ENCODE measurements around the gene CEP95.

DNA sequence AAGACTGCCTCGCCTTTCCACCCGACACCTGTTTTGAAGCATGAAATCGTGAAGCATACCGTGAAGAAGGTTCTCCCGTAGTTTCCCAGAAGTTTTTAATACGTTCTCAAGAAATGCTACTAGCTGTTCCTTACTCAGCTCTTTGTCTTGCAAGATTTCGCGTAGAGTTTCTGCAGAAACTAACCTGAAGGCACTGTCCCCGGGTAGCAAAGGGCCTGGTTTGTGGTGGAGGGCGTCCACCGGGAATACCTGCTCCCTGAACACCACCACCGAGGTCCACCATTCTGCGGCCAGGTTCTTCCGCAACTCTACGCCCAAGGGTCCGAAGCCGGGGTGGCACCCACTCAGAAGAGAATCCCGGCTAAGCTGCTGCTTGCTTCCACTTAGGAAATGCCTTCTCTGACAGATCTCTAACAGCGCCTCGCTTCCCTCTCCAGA, 10.4 kb upstream of the CEP95 start:
- TF ChIP-seq, protein P1, sequence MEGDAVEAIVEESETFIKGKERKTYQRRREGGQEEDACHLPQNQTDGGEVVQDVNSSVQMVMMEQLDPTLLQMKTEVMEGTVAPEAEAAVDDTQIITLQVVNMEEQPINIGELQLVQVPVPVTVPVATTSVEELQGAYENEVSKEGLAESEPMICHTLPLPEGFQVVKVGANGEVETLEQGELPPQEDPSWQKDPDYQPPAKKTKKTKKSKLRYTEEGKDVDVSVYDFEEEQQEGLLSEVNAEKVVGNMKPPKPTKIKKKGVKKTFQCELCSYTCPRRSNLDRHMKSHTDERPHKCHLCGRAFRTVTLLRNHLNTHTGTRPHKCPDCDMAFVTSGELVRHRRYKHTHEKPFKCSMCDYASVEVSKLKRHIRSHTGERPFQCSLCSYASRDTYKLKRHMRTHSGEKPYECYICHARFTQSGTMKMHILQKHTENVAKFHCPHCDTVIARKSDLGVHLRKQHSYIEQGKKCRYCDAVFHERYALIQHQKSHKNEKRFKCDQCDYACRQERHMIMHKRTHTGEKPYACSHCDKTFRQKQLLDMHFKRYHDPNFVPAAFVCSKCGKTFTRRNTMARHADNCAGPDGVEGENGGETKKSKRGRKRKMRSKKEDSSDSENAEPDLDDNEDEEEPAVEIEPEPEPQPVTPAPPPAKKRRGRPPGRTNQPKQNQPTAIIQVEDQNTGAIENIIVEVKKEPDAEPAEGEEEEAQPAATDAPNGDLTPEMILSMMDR (IDR thresholded peaks at IDR 0.05; ENCODE audit: low read length), result no peak
- TF ChIP-seq EZH2phosphoT487 (IDR thresholded peaks at IDR 0.05; ENCODE audit: low read length), result no peak

All from MM.1S (cell line).